HepG2 (cell line): ENCODE measurements around the gene OR1M1. TPM values are rescaled to one million over a fixed set of nuclear protein-coding genes. Genes with fewer than 3 reads are reported as not detected.
A peak's percentile ranks its signal among the peaks of the same experiment; 100 is the strongest.

Source experiments
- BCL6 ChIP-seq: IDR thresholded peaks from 2 replicates; pipeline ENCODE4 v1.6.1; 2016; ENCODE audit warnings: missing genetic modification reagents, missing compliant biosample characterization
- FOXC1 ChIP-seq: sonication (generic); formaldehyde crosslinking; IDR thresholded peaks from 2 replicates; pipeline ENCODE4 v1.8.0; 2022; ENCODE audit warnings: mild to moderate bottlenecking, missing genetic modification reagents, borderline replicate concordance
- HOXA7 ChIP-seq: sonication (generic); formaldehyde crosslinking; IDR thresholded peaks from 2 replicates; pipeline ENCODE4 v1.8.1; 2022; ENCODE audit warnings: mild to moderate bottlenecking, missing genetic modification reagents, moderate library complexity
- HOXD1 ChIP-seq: sonication (generic); formaldehyde crosslinking; IDR thresholded peaks from 2 replicates; pipeline ENCODE4 v1.5.0; 2020; ENCODE audit warnings: missing genetic modification reagents
- PBX3 ChIP-seq: sonication (generic); formaldehyde crosslinking; IDR thresholded peaks from 2 replicates; pipeline ENCODE4 v1.8.1; 2023; ENCODE audit warnings: missing genetic modification reagents, inconsistent platforms, borderline replicate concordance
- SUZ12 ChIP-seq: fragments of 150-350 bp; IDR thresholded peaks from 2 replicates; pipeline ENCODE4 v1.6.1; 2014; ENCODE audit warnings: low read depth, low read length
- TRAFD1 ChIP-seq: sonication (generic); formaldehyde crosslinking; IDR thresholded peaks from 2 replicates; pipeline ENCODE4 v1.5.1; 2020; ENCODE audit warnings: missing genetic modification reagents, mild to moderate bottlenecking, borderline replicate concordance
- ZBTB37 ChIP-seq: sonication (generic); formaldehyde crosslinking; IDR thresholded peaks from 2 replicates; pipeline ENCODE4 v1.4.0; 2020; ENCODE audit warnings: mild to moderate bottlenecking, missing genetic modification reagents
- ZNF660 ChIP-seq: sonication (generic); formaldehyde crosslinking; IDR thresholded peaks from 2 replicates; pipeline ENCODE4 v1.5.1; 2020; ENCODE audit warnings: mild to moderate bottlenecking, low read depth, missing genetic modification reagents, borderline replicate concordance
- ZNF781 ChIP-seq: sonication (generic); formaldehyde crosslinking; IDR thresholded peaks from 2 replicates; pipeline ENCODE4 v1.5.1; 2020; ENCODE audit warnings: borderline replicate concordance, mild to moderate bottlenecking, missing genetic modification reagents; ENCODE audit errors: not compliant biosample characterization
- polyA plus RNA-seq, 8 experiments: library from polyadenylated mRNA; depleted of rRNA in 3 of 8; stranded (reverse) in 7 of 8; unstranded in 1 of 8; fragments of >200 nt; fragmentation: Illumina TruSeq in 4 of 8; extraction: Trizol in 4 of 8; gene quantifications; 2 replicates each; pipeline versions ENCODE4 v1.2.1 to v1.2.3, GENCODE V29; 2011 to 2016; ENCODE audit warnings: low read depth in 4 of 8, missing spikeins in 1 of 8, mixed read lengths in 1 of 8; ENCODE audit not compliant: insufficient read depth in 1 of 8
- total RNA-seq, 5 experiments: library from RNA; depleted of rRNA; stranded (reverse); fragments of >200 nt; fragmentation: Illumina TruSeq; extraction: Trizol; gene quantifications; 2 replicates each; pipeline ENCODE4 v1.2.3, GENCODE V29; 2016; ENCODE audit warnings: low read depth in 1 of 5
- TF ChIP-seq, protein P1 (sequence below): IDR thresholded peaks from 2 replicates; pipeline ENCODE4 v1.6.1; 2016
- TF ChIP-seq, protein P2 (sequence below): sonication (generic); formaldehyde crosslinking; conservative IDR thresholded peaks from 2 replicates; pipeline ENCODE4 v1.5.0; 2020; ENCODE audit warnings: missing genetic modification reagents
- TF ChIP-seq, protein P3 (sequence below): sonication (generic); formaldehyde crosslinking; IDR thresholded peaks from 2 replicates; pipeline ENCODE4 v1.4.0; 2020; ENCODE audit warnings: mild to moderate bottlenecking, missing genetic modification reagents

The OR1M1 gene
- total and polyA plus RNA-seq, 2 of the 13 experiments (the other 11 are each of a cell fraction or from before 2014, with no cell fraction given), result not detected

GRCh38 chr19:9109959-9110358 lies 23.1 kb downstream of the OR1M1 start (continued):
- TF ChIP-seq PBX3 (CRISPR knock-in tag) (no peak), ZBTB37 (CRISPR knock-in tag) (no peak), FOXC1 (CRISPR knock-in tag) (no peak), HOXA7 (CRISPR knock-in tag) (no peak), SUZ12 (no peak), BCL6 (CRISPR knock-in tag) (peak; percentile 53), HOXD1 (no peak), ZNF660 (CRISPR knock-in tag) (no peak), TRAFD1 (CRISPR knock-in tag) (no peak), ZNF781 (CRISPR knock-in tag) (no peak)
- TF ChIP-seq, protein P1, sequence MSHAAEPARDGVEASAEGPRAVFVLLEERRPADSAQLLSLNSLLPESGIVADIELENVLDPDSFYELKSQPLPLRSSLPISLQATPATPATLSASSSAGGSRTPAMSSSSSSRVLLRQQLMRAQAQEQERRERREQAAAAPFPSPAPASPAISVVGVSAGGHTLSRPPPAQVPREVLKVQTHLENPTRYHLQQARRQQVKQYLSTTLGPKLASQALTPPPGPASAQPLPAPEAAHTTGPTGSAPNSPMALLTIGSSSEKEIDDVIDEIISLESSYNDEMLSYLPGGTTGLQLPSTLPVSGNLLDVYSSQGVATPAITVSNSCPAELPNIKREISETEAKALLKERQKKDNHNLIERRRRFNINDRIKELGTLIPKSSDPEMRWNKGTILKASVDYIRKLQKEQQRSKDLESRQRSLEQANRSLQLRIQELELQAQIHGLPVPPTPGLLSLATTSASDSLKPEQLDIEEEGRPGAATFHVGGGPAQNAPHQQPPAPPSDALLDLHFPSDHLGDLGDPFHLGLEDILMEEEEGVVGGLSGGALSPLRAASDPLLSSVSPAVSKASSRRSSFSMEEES (CRISPR knock-in tag), result no peak
- TF ChIP-seq, protein P2, sequence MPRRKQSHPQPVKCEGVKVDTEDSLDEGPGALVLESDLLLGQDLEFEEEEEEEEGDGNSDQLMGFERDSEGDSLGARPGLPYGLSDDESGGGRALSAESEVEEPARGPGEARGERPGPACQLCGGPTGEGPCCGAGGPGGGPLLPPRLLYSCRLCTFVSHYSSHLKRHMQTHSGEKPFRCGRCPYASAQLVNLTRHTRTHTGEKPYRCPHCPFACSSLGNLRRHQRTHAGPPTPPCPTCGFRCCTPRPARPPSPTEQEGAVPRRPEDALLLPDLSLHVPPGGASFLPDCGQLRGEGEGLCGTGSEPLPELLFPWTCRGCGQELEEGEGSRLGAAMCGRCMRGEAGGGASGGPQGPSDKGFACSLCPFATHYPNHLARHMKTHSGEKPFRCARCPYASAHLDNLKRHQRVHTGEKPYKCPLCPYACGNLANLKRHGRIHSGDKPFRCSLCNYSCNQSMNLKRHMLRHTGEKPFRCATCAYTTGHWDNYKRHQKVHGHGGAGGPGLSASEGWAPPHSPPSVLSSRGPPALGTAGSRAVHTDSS, result no peak
- TF ChIP-seq, protein P3, sequence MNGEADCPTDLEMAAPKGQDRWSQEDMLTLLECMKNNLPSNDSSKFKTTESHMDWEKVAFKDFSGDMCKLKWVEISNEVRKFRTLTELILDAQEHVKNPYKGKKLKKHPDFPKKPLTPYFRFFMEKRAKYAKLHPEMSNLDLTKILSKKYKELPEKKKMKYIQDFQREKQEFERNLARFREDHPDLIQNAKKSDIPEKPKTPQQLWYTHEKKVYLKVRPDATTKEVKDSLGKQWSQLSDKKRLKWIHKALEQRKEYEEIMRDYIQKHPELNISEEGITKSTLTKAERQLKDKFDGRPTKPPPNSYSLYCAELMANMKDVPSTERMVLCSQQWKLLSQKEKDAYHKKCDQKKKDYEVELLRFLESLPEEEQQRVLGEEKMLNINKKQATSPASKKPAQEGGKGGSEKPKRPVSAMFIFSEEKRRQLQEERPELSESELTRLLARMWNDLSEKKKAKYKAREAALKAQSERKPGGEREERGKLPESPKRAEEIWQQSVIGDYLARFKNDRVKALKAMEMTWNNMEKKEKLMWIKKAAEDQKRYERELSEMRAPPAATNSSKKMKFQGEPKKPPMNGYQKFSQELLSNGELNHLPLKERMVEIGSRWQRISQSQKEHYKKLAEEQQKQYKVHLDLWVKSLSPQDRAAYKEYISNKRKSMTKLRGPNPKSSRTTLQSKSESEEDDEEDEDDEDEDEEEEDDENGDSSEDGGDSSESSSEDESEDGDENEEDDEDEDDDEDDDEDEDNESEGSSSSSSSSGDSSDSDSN (CRISPR knock-in tag), result no peak
- TF ChIP-seq, all 625 proteins: peak for 11
